Keratinocyte (primary cell): Measurements from ENCODE around the gene DBNL. TPM values are rescaled to one million over a fixed set of nuclear protein-coding genes. Genes with fewer than 3 reads are reported as not detected.

ENCODE experiments used
- DNase-seq: peaks from one replicate; pipeline ENCODE4 v3.0.0-alpha.2; 2011; ENCODE audit warnings: low read depth, missing footprints, low spot score
- FAIRE-seq: peaks from 2 replicates; lab custom pipeline; 2011; peaks lifted over from hg19 to GRCh38; lab: Jason Lieb, UNC
- H2AFZ ChIP-seq: 2 replicates; pipeline ENCODE4 v1.6.0; 2012; ENCODE audit warnings: low read length, control low read depth, inconsistent platforms; ENCODE audit not compliant: control insufficient read depth
- H3K27ac ChIP-seq: 2 replicates; pipeline ENCODE4 v1.5.1; 2011; ENCODE audit warnings: low read length; ENCODE audit not compliant: control insufficient read depth, insufficient read depth
- H3K27me3 ChIP-seq: 3 replicates; pipeline ENCODE4 v1.6.0; 2011; ENCODE audit warnings: low read length; ENCODE audit not compliant: control insufficient read depth, insufficient read depth; ENCODE audit errors: extremely low read depth
- H3K36me3 ChIP-seq, 2 experiments: 2 replicates in 1 of 2; 3 replicates in 1 of 2; pipeline ENCODE4 v1.5.1; 2011; ENCODE audit warnings: low read length in 2 of 2, mild to moderate bottlenecking in 1 of 2; ENCODE audit not compliant: control insufficient read depth in 2 of 2, insufficient read depth in 2 of 2; ENCODE audit errors: extremely low read depth in 1 of 2
- H3K4me1 ChIP-seq: 3 replicates; pipeline ENCODE4 v1.5.1; 2011; ENCODE audit warnings: low read length; ENCODE audit not compliant: control insufficient read depth, insufficient read depth; ENCODE audit errors: extremely low read depth
- H3K4me2 ChIP-seq: 3 replicates; pipeline ENCODE4 v1.6.0; 2011; ENCODE audit warnings: low read depth, low read length; ENCODE audit not compliant: control insufficient read depth, insufficient read depth; ENCODE audit errors: extremely low read depth
- H3K4me3 ChIP-seq, 3 experiments: fragments of 200-600 bp in 1 of 3; sonication (generic) in 1 of 3; 2 replicates in 2 of 3; 3 replicates in 1 of 3; pipeline ENCODE4 v1.5.1; 2011 to 2016; ENCODE audit warnings: low read length in 3 of 3, mild to moderate bottlenecking in 3 of 3, control low read depth in 2 of 3, inconsistent platforms in 1 of 3, low read depth in 1 of 3, mixed read lengths in 1 of 3, mixed run types in 1 of 3, moderate library complexity in 1 of 3; ENCODE audit not compliant: control insufficient read depth in 2 of 3, insufficient read depth in 2 of 3; ENCODE audit errors: extremely low read depth in 1 of 3
- H3K79me2 ChIP-seq: 2 replicates; pipeline ENCODE4 v1.6.0; 2012; ENCODE audit warnings: low read length; ENCODE audit not compliant: control insufficient read depth, insufficient read depth
- H3K9ac ChIP-seq: 3 replicates; pipeline ENCODE4 v1.6.0; 2011; ENCODE audit warnings: low read length; ENCODE audit not compliant: control insufficient read depth, insufficient read depth; ENCODE audit errors: extremely low read depth
- H3K9me1 ChIP-seq: 3 replicates; pipeline ENCODE4 v1.6.0; 2011; ENCODE audit warnings: low read length; ENCODE audit not compliant: control insufficient read depth, insufficient read depth; ENCODE audit errors: extremely low read depth
- H3K9me3 ChIP-seq: 2 replicates; pipeline ENCODE4 v1.5.1; 2012; ENCODE audit warnings: low read depth, low read length; ENCODE audit not compliant: control insufficient read depth
- H4K20me1 ChIP-seq: 3 replicates; pipeline ENCODE4 v1.6.0; 2011; ENCODE audit warnings: low read length; ENCODE audit not compliant: control insufficient read depth, insufficient read depth; ENCODE audit errors: extremely low read depth
- CTCF ChIP-seq, 3 experiments: IDR thresholded peaks in 1 of 3; conservative IDR thresholded peaks in 1 of 3; optimal IDR thresholded peaks in 1 of 3; 2 replicates in 2 of 3; 3 replicates in 1 of 3; pipeline versions ENCODE3 to v1.5.1; 2011; ENCODE audit warnings: low read length in 3 of 3, mild to moderate bottlenecking in 3 of 3, moderate library complexity in 2 of 3, control low read depth in 1 of 3, inconsistent platforms in 1 of 3; ENCODE audit not compliant: insufficient read depth in 2 of 3; ENCODE audit errors: extremely low read depth in 1 of 3
- EZH2 ChIP-seq: IDR thresholded peaks from one replicate; pipeline ENCODE4 v1.6.1; 2012; ENCODE audit warnings: inconsistent platforms, mild to moderate bottlenecking, low read length, moderate library complexity
- dilution Hi-C: fragments of 300-500 bp; cut with MboI; formaldehyde crosslinking; loops from one replicate; pipeline ENCODE4 v1.7.0; 2020; ENCODE audit warnings: low sequenced_read_pairs; ENCODE audit not compliant: extremely low pct_ligation_motif_present
- polyA plus RNA-seq, 5 experiments: library from polyadenylated mRNA; depleted of rRNA in 3 of 5; stranded (reverse) in 3 of 5; stranded (forward) in 1 of 5; unstranded in 1 of 5; fragments of >200 nt; gene quantifications; 1 replicate in 1 of 5; 2 replicates in 3 of 5; 3 replicates in 1 of 5; pipeline versions ENCODE4 v1.2.1 to v1.2.3, GENCODE V29; 2011 to 2012; ENCODE audit warnings: missing spikeins in 2 of 5, low read depth in 1 of 5, low replicate concordance in 1 of 5

The DBNL gene
- polyA plus RNA-seq, 1 donor (not counting 4 experiments of a cell fraction or from before 2014, with no cell fraction given), result 76.1 TPM

DNA sequence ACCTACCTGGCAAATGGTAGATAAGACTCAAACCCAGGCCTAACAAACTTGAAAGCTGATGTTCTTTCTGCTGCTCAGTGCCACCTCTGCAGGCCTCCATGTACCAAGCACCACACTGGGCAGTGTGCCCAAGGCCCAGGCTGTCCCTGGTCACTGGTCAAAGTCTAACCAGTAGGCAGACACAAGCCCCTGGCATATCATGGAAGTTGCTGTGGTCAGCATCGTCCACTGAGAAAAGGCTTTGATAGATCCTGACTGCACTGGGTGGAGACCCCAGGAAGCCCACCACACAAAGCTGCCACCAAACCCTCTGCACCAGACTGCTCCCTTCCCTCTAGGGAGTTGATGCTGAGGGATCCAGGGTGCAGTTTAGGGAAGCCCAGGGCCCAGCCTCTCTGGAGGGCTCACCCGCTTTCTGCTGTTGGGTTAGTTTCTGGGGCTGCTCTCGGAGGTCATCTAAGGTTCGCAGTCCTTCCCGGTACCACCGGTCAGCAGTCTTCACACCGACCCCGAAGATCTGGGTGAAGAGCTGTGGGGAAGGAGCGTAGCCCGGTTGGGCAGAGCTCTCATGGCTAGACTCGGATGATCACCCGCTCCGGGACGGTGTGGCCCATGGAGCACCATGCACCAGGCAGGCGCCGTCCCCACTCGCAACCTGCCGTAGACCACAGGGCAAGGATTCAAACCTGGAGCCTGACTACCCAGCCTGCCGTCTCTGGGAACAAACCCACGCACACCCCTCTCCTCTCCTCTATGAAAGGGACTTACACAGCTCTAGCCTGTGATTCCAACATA, 31.8 kb downstream of the DBNL start:
- H3K27ac ChIP-seq, result no peak overlapping the region
- H3K36me3 ChIP-seq, result peaks cover 6 to 27% of the 10 kb centered on the region in 2 experiments
- no peak for TF ChIP-seq CTCF (optimal IDR thresholded peaks at IDR 0.05 in 1 of 3, IDR thresholded peaks at IDR 0.05 in 1 of 3, conservative IDR thresholded peaks at IDR 0.05 in 1 of 3; ENCODE audit: extremely low read depth in 1 of 3, insufficient read depth in 2 of 3, low read length in 3 of 3)
- no peak for TF ChIP-seq EZH2
- no peaks in the 10 kb centered on the region for H4K20me1 ChIP-seq
- no peak overlapping the region for H3K4me3 ChIP-seq
- no peak overlapping the region for H3K4me2 ChIP-seq
- no peak overlapping the region for H3K9ac ChIP-seq
- peaks cover 3% of the 10 kb centered on the region for H3K9me1 ChIP-seq
- no peak for DNase-seq
- H3K79me2 ChIP-seq, result no peaks in the 10 kb centered on the region
- no peak overlapping the region for H2AFZ ChIP-seq
- no peak for FAIRE-seq
- dilution Hi-C loops, result no loop called here
- H3K4me1 ChIP-seq, result peaks cover 28% of the 10 kb centered on the region
- H3K9me3 ChIP-seq, result no peaks in the 10 kb centered on the region
- no peaks in the 10 kb centered on the region for H3K27me3 ChIP-seq

DNA sequence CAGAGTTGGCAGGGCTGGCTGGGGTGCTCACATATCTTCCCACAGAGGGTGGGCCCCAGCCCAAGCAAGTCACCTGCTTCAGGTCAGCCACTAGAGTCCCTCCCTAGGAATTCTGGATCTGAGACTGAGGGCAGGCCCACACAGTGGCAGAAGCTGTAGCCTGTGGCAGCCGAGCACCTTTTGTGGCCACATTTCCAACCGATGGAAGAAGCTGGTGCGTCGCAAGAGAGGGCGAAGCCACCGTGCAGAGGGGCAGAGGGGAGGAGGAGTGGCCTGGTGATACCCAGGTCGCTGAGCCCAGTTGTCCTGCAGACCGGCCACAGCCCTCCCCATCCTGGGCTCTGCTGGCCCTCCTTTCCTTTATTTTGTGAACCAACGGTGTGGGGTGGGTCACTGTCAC, 32.6 kb downstream of the DBNL start:
- H4K20me1 ChIP-seq, result no peaks in the 10 kb centered on the region
- H3K79me2 ChIP-seq, result no peaks in the 10 kb centered on the region
- no peak overlapping the region for H2AFZ ChIP-seq
- H3K4me3 ChIP-seq, result no peak overlapping the region
- H3K9ac ChIP-seq, result no peak overlapping the region
- TF ChIP-seq CTCF (optimal IDR thresholded peaks at IDR 0.05 in 1 of 3, IDR thresholded peaks at IDR 0.05 in 1 of 3, conservative IDR thresholded peaks at IDR 0.05 in 1 of 3; ENCODE audit: extremely low read depth in 1 of 3, insufficient read depth in 2 of 3, low read length in 3 of 3) (no peak), EZH2 (no peak)
- H3K36me3 ChIP-seq, result peaks cover 6 to 27% of the 10 kb centered on the region in 2 experiments
- no peak overlapping the region for H3K4me2 ChIP-seq
- peaks cover 20% of the 10 kb centered on the region for H3K4me1 ChIP-seq
- no peak for DNase-seq
- H3K9me3 ChIP-seq, result no peaks in the 10 kb centered on the region
- dilution Hi-C loops, result no loop called here
- H3K9me1 ChIP-seq, result peaks cover 3% of the 10 kb centered on the region
- no peak for FAIRE-seq
- no peak overlapping the region for H3K27ac ChIP-seq
- no peaks in the 10 kb centered on the region for H3K27me3 ChIP-seq
